ENCODE results near the gene KLHDC9.

DNA sequence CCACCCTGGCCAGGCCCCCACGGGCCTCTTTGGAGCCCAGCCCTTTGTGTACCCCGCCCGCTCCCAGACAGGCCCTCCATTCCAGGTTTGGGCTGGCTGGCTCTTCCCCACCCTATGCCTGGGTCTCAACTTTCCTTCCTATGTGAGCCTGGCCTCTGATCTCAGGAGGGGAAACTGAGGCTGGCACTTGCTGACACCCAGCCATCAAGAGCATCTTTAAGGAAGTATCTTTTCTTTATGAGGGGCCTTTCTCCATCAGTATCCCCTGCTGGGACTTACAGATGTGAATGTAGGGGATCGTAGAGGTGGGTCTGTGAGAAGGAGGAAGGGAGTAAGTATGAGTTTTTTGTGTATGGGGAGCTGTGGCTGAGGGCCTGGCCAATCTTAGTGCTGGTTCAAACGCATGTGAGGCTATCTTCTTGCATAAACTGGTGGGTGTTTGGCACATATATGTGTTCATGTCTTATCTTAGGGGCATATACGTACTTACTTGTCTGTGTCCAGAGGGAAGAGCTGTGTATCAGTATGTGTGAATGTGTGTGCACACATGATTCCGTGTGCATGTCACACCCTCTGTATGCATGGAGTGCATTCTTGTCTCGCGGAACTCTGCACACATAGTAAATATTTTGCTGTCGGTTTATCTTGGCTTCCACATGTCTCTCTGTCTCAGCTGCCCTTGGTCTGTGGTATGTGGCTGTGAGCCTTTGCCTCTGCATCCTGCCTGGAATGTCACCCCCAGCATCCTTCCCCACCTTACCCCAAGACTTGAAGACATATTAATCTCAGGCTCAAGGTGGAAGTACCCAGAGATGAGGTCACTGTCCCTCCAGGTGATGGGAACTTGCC is 14.2 kb upstream of the KLHDC9 start:
- TF ChIP-seq, protein P1, sequence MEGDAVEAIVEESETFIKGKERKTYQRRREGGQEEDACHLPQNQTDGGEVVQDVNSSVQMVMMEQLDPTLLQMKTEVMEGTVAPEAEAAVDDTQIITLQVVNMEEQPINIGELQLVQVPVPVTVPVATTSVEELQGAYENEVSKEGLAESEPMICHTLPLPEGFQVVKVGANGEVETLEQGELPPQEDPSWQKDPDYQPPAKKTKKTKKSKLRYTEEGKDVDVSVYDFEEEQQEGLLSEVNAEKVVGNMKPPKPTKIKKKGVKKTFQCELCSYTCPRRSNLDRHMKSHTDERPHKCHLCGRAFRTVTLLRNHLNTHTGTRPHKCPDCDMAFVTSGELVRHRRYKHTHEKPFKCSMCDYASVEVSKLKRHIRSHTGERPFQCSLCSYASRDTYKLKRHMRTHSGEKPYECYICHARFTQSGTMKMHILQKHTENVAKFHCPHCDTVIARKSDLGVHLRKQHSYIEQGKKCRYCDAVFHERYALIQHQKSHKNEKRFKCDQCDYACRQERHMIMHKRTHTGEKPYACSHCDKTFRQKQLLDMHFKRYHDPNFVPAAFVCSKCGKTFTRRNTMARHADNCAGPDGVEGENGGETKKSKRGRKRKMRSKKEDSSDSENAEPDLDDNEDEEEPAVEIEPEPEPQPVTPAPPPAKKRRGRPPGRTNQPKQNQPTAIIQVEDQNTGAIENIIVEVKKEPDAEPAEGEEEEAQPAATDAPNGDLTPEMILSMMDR (IDR thresholded peaks at IDR 0.05; ENCODE audit: borderline replicate concordance, extremely low read depth, low read length, poor library complexity, severe bottlenecking) = no peak
- TF ChIP-seq EZH2 (IDR thresholded peaks at IDR 0.05; ENCODE audit: borderline replicate concordance, low read depth, low read length, severe bottlenecking) = no peak
